Testis (tissue), 2 donors: ENCODE data around the gene PPP1R18.

Experiments
- CTCF ChIP-seq, 3 experiments: fragments of 450-650 bp in 2 of 3; fragments of 200-600 bp in 1 of 3; sonication (generic) in 1 of 3; IDR thresholded peaks; one replicate each; pipeline ENCODE4 v1.5.1; 2016 to 2019; ENCODE audit warnings: antibody characterized with exemption in 3 of 3, mild to moderate bottlenecking in 2 of 3, moderate library complexity in 1 of 3
- POLR2A ChIP-seq: fragments of 450-650 bp; IDR thresholded peaks from one replicate; pipeline ENCODE4 v1.6.1; 2017; ENCODE audit warnings: antibody characterized with exemption, mild to moderate bottlenecking, moderate library complexity

- no peak for TF ChIP-seq CTCF (IDR thresholded peaks at IDR 0.05)
- no peak for TF ChIP-seq POLR2A
These were observed 39.0 kb downstream of the PPP1R18 start for GRCh38 chr6:30647242-30648116.
